IMR-90 (cell line): ENCODE measurements around the gene POMT2. TPM values are rescaled to one million over a fixed set of nuclear protein-coding genes. Genes with fewer than 3 reads are reported as not detected.

Experiments used
- ATAC-seq: fragments of 200-7000 bp; cut with Tn5 transposase; 2 replicates; pipeline ENCODE4 v1.9.1; 2020; ENCODE audit warnings: low read depth, mild to moderate bottlenecking, moderate library complexity
- BruUV-seq: library from RNA; stranded (reverse); fragments of 400-500 nt; replicated peaks from 2 replicates; lab custom pipeline; 2021; lab: Mats Ljungman, UMichigan
- CTCF ChIA-PET: fragments of 300-600 bp; formaldehyde crosslinking; extraction: SDS; loops from one replicate; lab custom pipeline; 2021; ENCODE audit warnings: antibody characterized with exemption; lab: Yijun Ruan, JAX
- POLR2A ChIA-PET: fragments of 300-600 bp; sonication (Branson Sonifier 250); formaldehyde crosslinking; loops from one replicate; lab custom pipeline; 2022; ENCODE audit warnings: antibody characterized with exemption; ENCODE audit not compliant: unreplicated experiment; lab: Charles Lee
- DNase-seq: peaks from one replicate; pipeline ENCODE4 v3.0.0; 2013
- H2AFZ ChIP-seq: replicated peaks from 2 replicates; pipeline ENCODE3; 2013; ENCODE audit warnings: low read length, mild to moderate bottlenecking; ENCODE audit not compliant: poor library complexity
- H2AK5ac ChIP-seq: 2 replicates; pipeline ENCODE4 v1.6.1; 2013; ENCODE audit warnings: low read depth, low read length, inconsistent platforms
- H2AK9ac ChIP-seq: replicated peaks from 2 replicates; pipeline ENCODE3; 2013; ENCODE audit warnings: mild to moderate bottlenecking, low read depth, low read length, moderate library complexity; ENCODE audit not compliant: poor library complexity
- H2BK120ac ChIP-seq: 2 replicates; pipeline ENCODE4 v1.6.1; 2013; ENCODE audit warnings: low read depth, low read length, inconsistent platforms
- H2BK15ac ChIP-seq: 3 replicates; pipeline ENCODE4 v1.6.1; 2013; ENCODE audit warnings: low read depth, low read length, inconsistent platforms
- H2BK20ac ChIP-seq: 2 replicates; pipeline ENCODE4 v1.6.1; 2013; ENCODE audit warnings: low read depth, mild to moderate bottlenecking, inconsistent platforms, low read length, moderate library complexity
- H2BK5ac ChIP-seq: 2 replicates; pipeline ENCODE4 v1.6.1; 2013; ENCODE audit warnings: mild to moderate bottlenecking, low read depth, low read length, inconsistent platforms; ENCODE audit not compliant: poor library complexity, severe bottlenecking
- H3K14ac ChIP-seq: replicated peaks from 2 replicates; pipeline ENCODE4 v1.6.1; 2013; ENCODE audit warnings: low read depth, low read length, inconsistent platforms
- H3K18ac ChIP-seq: 2 replicates; pipeline ENCODE4 v1.6.1; 2013; ENCODE audit warnings: low read depth, low read length, control low read depth
- H3K23ac ChIP-seq: 2 replicates; pipeline ENCODE4 v1.6.1; 2013; ENCODE audit warnings: low read depth, low read length, inconsistent platforms
- H3K27ac ChIP-seq: 2 replicates; pipeline ENCODE4 v1.5.1; 2013; ENCODE audit warnings: mild to moderate bottlenecking, control low read depth, low read length; ENCODE audit not compliant: insufficient read depth
- H3K27me3 ChIP-seq: 2 replicates; pipeline ENCODE4 v1.6.1; 2013; ENCODE audit warnings: low read length; ENCODE audit not compliant: control insufficient read depth, insufficient read depth
- H3K36me3 ChIP-seq: 2 replicates; pipeline ENCODE4 v1.6.1; 2013; ENCODE audit warnings: low read length, mixed read lengths; ENCODE audit not compliant: control insufficient read depth, insufficient read depth
- H3K4ac ChIP-seq: 2 replicates; pipeline ENCODE4 v1.6.1; 2013; ENCODE audit warnings: low read depth, low read length, inconsistent platforms
- H3K4me1 ChIP-seq: 2 replicates; pipeline ENCODE4 v1.6.1; 2013; ENCODE audit warnings: low read length, mixed read lengths; ENCODE audit not compliant: control insufficient read depth, insufficient read depth
- H3K4me2 ChIP-seq: 2 replicates; pipeline ENCODE4 v1.6.1; 2013; ENCODE audit warnings: low read depth, mild to moderate bottlenecking, control low read depth, low read length, moderate library complexity
- H3K4me3 ChIP-seq: 2 replicates; pipeline ENCODE4 v1.5.1; 2013; ENCODE audit warnings: low read depth, mild to moderate bottlenecking, control low read depth, low read length, moderate library complexity; ENCODE audit not compliant: insufficient read depth
- H3K56ac ChIP-seq: 2 replicates; pipeline ENCODE4 v1.6.1; 2013; ENCODE audit warnings: low read length, inconsistent platforms; ENCODE audit not compliant: insufficient read depth; ENCODE audit errors: extremely low read depth
- H3K79me1 ChIP-seq, 2 experiments: 2 replicates each; pipeline ENCODE4 v1.6.1; 2013; ENCODE audit warnings: low read length in 2 of 2, inconsistent platforms in 1 of 2, low read depth in 1 of 2
- H3K9ac ChIP-seq: 2 replicates; pipeline ENCODE4 v1.6.1; 2013; ENCODE audit warnings: low read depth, low read length, control low read depth
- H3K9me1 ChIP-seq: 2 replicates; pipeline ENCODE4 v1.6.1; 2013; ENCODE audit warnings: low read length, inconsistent platforms; ENCODE audit not compliant: insufficient read depth
- H3K9me3 ChIP-seq: 2 replicates; pipeline ENCODE4 v1.6.1; 2013; ENCODE audit warnings: low read length; ENCODE audit not compliant: control insufficient read depth, insufficient read depth
- H4K20me1 ChIP-seq: 2 replicates; pipeline ENCODE4 v1.6.1; 2013; ENCODE audit warnings: low read length, inconsistent platforms; ENCODE audit not compliant: insufficient read depth
- H4K5ac ChIP-seq: 2 replicates; pipeline ENCODE4 v1.6.1; 2013; ENCODE audit warnings: mild to moderate bottlenecking, low read depth, low read length, control low read depth
- H4K8ac ChIP-seq, 2 experiments: 2 replicates each; pipeline ENCODE4 v1.6.1; 2013; ENCODE audit warnings: low read depth in 2 of 2, low read length in 2 of 2, control low read depth in 1 of 2, inconsistent platforms in 1 of 2
- H4K91ac ChIP-seq: 2 replicates; pipeline ENCODE4 v1.6.1; 2013; ENCODE audit warnings: low read depth, low read length, inconsistent platforms; ENCODE audit not compliant: insufficient read depth
- CEBPB ChIP-seq: IDR thresholded peaks from 2 replicates; pipeline ENCODE4 v1.6.1; 2012; ENCODE audit warnings: low read depth, low read length, improper control_type of control experiment
- CHD1 ChIP-seq: IDR thresholded peaks from 2 replicates; pipeline ENCODE4 v1.6.1; 2012; ENCODE audit warnings: low read depth, low read length, improper control_type of control experiment
- ELK1 ChIP-seq: fragments of 150-350 bp; IDR thresholded peaks from 2 replicates; pipeline ENCODE4 v1.6.1; 2016; ENCODE audit warnings: low read depth, mild to moderate bottlenecking, low read length, moderate library complexity, borderline replicate concordance
- FOS ChIP-seq: fragments of 150-350 bp; IDR thresholded peaks from 2 replicates; pipeline ENCODE4 v1.6.1; 2016; ENCODE audit warnings: low read depth, low read length
- MAZ ChIP-seq: IDR thresholded peaks from 2 replicates; pipeline ENCODE4 v1.6.1; 2012; ENCODE audit warnings: low read depth, mild to moderate bottlenecking, low read length, improper control_type of control experiment, moderate library complexity, borderline replicate concordance
- MXI1 ChIP-seq: IDR thresholded peaks from 2 replicates; pipeline ENCODE4 v1.6.1; 2012; ENCODE audit warnings: low read depth, mild to moderate bottlenecking, low read length, moderate library complexity, borderline replicate concordance
- NFE2L2 ChIP-seq: fragments of 150-350 bp; IDR thresholded peaks from 2 replicates; pipeline ENCODE4 v1.6.1; 2016; ENCODE audit warnings: low read depth, mild to moderate bottlenecking, low read length
- POLR2A ChIP-seq: IDR thresholded peaks from 2 replicates; pipeline ENCODE4 v1.6.1; 2012; ENCODE audit warnings: mild to moderate bottlenecking, low read depth, low read length
- RAD21 ChIP-seq: IDR thresholded peaks from 2 replicates; pipeline ENCODE4 v1.6.1; 2012; ENCODE audit warnings: low read length, improper control_type of control experiment
- RCOR1 ChIP-seq: IDR thresholded peaks from 2 replicates; pipeline ENCODE4 v1.6.1; 2012; ENCODE audit warnings: mild to moderate bottlenecking, low read length, improper control_type of control experiment; ENCODE audit not compliant: insufficient replicate concordance
- RFX5 ChIP-seq: IDR thresholded peaks from 2 replicates; pipeline ENCODE4 v1.8.0; 2012; ENCODE audit warnings: low read depth, mild to moderate bottlenecking, low read length, moderate library complexity
- SMC3 ChIP-seq: fragments of 150-350 bp; IDR thresholded peaks from 2 replicates; pipeline ENCODE4 v1.6.1; 2016; ENCODE audit warnings: low read depth, mild to moderate bottlenecking, antibody characterized with exemption, low read length, moderate library complexity
- WGBS, 2 experiments: methylation state at CpG; one replicate each; pipeline versions ENCODE4 v1.1.5 to v1.1.7; 2013; ENCODE audit warnings: missing lambda C conversion rate in 2 of 2; ENCODE audit not compliant: insufficient read length in 1 of 2; ENCODE audit errors: extremely low coverage in 2 of 2; 5-methylcytosine and 5-hydroxymethylcytosine counted together
- dilution Hi-C: fragments of 300-500 bp; cut with HindIII; formaldehyde crosslinking; loops from one replicate; pipeline ENCODE4 v1.14.3; 2018; ENCODE audit warnings: low sequenced_read_pairs; ENCODE audit not compliant: unreplicated experiment
- in situ Hi-C: fragments of 300-500 bp; cut with MboI; formaldehyde crosslinking; loops from 3 replicates; pipeline ENCODE4 v1.14.3; 2019; ENCODE audit warnings: low sequenced_read_pairs, inconsistent platforms, mixed read lengths
- intact Hi-C: fragments of 100-400 bp; cut with micrococcal nuclease; formaldehyde crosslinking; loops from 2 replicates; pipeline ENCODE4 v1.10.0; 2022
- polyA plus RNA-seq, 3 experiments: library from polyadenylated mRNA; depleted of rRNA; stranded (reverse); fragments of >200 nt; gene quantifications; 2 replicates each; pipeline ENCODE4 v1.2.3, GENCODE V29; 2012; ENCODE audit warnings: low replicate concordance in 1 of 3
- total RNA-seq: library from RNA; depleted of rRNA; stranded (reverse); fragments of >200 nt; gene quantifications from 2 replicates; pipeline ENCODE4 v1.2.3, GENCODE V29; 2012

Gene POMT2
- total and polyA plus RNA-seq, 2 of the 4 experiments (the other 2 are of a cell fraction): 6.5 to 13.0 TPM

- Histone ChIP-seq H3K27me3 (no peaks in the 10 kb centered on the region), H3K9me3 (no peaks in the 10 kb centered on the region), H3K27ac (no peak overlapping the region), H3K4me1 (peaks cover 2% of the 10 kb centered on the region; the same call in 1 of the 2 replicates), H4K5ac (no peak overlapping the region), H2AK9ac (no peak overlapping the region), H4K8ac (no peak overlapping the region), H3K18ac (no peak overlapping the region), H2BK120ac (no peak overlapping the region), H2AFZ (no peak overlapping the region), H3K79me1 (peaks cover 17 to 33% of the 10 kb centered on the region in 2 experiments), H3K36me3 (no peaks in the 10 kb centered on the region), H3K4me3 (no peak overlapping the region), H2BK15ac (no peak overlapping the region), H4K20me1 (no peaks in the 10 kb centered on the region; the same call in 1 of the 2 replicates), H3K9me1 (peaks cover 6% of the 10 kb centered on the region; the same call in 1 of the 2 replicates), H3K4ac (no peak overlapping the region), H4K91ac (no peak overlapping the region), H3K23ac (no peak overlapping the region), H3K9ac (no peak overlapping the region), H3K14ac (no peak overlapping the region), H3K4me2 (no peak overlapping the region), H2BK20ac (no peak overlapping the region), H2AK5ac (no peak overlapping the region), H2BK5ac (no peak overlapping the region), H3K56ac (no peak overlapping the region)
- DNase-seq (no peak), ATAC-seq (no peak)
- POLR2A ChIA-PET: no interaction called here
- CTCF ChIA-PET: no interaction called here
- in situ Hi-C loops: loop anchor here (25.0 kb wide), 1 partner anchor 436 kb away; no protein-coding TSS in a partner anchor
- dilution Hi-C loops: no loop called here
- intact Hi-C loops: loop anchor here (5.0 kb wide), 2 partner anchors 134 to 229 kb away; partner anchors contain the start of genes AHSA1 and VIPAS39
- BruUV-seq: TSS peak; percentile 25
- no peak for TF ChIP-seq CHD1
- TF ChIP-seq RCOR1: no peak
- TF ChIP-seq RAD21: no peak
- TF ChIP-seq ELK1: no peak
- TF ChIP-seq FOS: no peak
- no peak for TF ChIP-seq NFE2L2
- TF ChIP-seq SMC3: no peak
- TF ChIP-seq POLR2A: no peak
- no peak for TF ChIP-seq MXI1
- TF ChIP-seq CEBPB: no peak
- TF ChIP-seq MAZ: no peak
- no peak for TF ChIP-seq RFX5
- 93% methylated on average over 3 of the region's 5 CpGs; no CpG with 5 or more reads in 1 of the 2 experiments for WGBS, 2 experiments
Observed at GRCh38 chr14:77322951-77323350, 2.3 kb upstream of the POMT2 start.
